ENCODE data around the gene SCRN2. TPM values are rescaled to one million over a fixed set of nuclear protein-coding genes. Genes with fewer than 3 reads are reported as not detected.
A peak's percentile ranks its signal among the peaks of the same experiment; 100 is the strongest.

SCRN2 gene
- total RNA-seq (2021; fragmentation: NEBNext Ultra II Directional; extraction: Animal tissue kit (Norgen Biotek cat#: 25700)) (24.4 and 27.4 TPM in 2 replicates), polyA plus RNA-seq (2011; rRNA removed) (42.3 and 61.1 TPM in 2 replicates), polyA minus RNA-seq (2011; rRNA and poly(A)+ RNA removed) (16.9 and 22.1 TPM in 2 replicates)
- polyA plus RNA-seq (2011; cell fraction: cytosol; rRNA removed) = 63.9 TPM
- polyA plus RNA-seq (2011; cell fraction: nucleus; rRNA removed) = 211 TPM
- polyA plus RNA-seq (2012, experiment 1 of 2) = 28.4 to 49.3 TPM (median 44.9 TPM) in 4 replicates
- polyA plus RNA-seq (2012, experiment 2 of 2) = 30.7 TPM
- 26.1 TPM for polyA plus RNA-seq (2013, experiment 1 of 2)
- 23.3 TPM for polyA plus RNA-seq (2013, experiment 2 of 2)
- 18.7 TPM for polyA minus RNA-seq (2011; cell fraction: cytosol; rRNA and poly(A)+ RNA removed)
- 50.1 TPM for polyA minus RNA-seq (2011; cell fraction: nucleus; rRNA and poly(A)+ RNA removed)
- long read RNA-seq, experiment 1, partial matches to known transcripts = 2 of 5 reads
- long read RNA-seq, experiment 1, other reads (novel, unspliced or antisense) = 1 of 5 reads
- long read RNA-seq, experiment 2, partial matches to known transcripts = 11 of 25 reads
- long read RNA-seq, experiment 2, other reads (novel, unspliced or antisense) = 8 of 25 reads

DNA sequence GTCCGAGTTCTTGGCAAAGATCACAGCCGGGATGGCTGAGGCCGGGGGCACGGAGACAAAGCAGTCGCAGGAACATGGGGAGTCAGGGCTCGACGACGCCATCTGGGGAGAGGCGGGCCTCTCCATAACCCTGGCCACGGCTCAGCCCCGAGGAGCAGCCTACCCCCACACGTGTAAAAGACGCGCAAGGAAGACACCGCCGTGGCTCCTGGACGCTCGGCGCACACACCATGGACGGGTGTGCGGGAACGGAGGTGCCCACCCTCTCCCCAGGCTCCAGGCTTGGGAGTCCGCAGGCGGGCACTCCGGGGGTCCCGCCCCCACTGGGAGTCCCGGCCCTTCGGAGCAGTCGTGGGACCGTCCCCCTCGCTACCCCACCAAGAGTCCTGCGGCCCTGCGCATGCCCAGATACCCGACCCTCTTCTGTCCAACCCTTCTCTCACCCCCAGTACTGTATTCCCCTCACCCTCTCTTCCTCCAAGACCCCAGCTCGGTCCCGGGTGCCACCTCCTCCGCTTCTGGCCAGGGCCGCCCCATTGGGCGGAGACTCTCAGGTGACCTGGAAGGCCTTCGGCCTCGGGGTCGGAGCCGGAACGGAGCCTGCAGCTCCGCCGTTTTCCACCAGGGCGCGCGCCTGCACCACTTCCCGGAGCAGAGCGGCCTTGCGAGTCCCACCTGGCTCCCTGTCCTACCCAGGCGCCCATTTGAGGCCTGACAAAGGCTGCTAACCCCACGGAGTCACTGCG lies at the start of gene SCRN2:
SCRN2 (minus strand) TSS at position 532 of the 746 bp plus-strand sequence; CDS start at position 102, 430 bp downstream.
- no peak within 1 kb of the TSS for H2BK12ac ChIP-seq (ENCODE audit: low read depth, low read length)
- H3K4me2 ChIP-seq (ENCODE audit: insufficient read depth in 1 of 2, low read depth in 2 of 2, low read length in 2 of 2) = peak within 1 kb of the TSS; percentile 73 to 80
- no peak within 1 kb of the TSS for H3K56ac ChIP-seq (replicated peaks; ENCODE audit: insufficient read length, low read depth, low read length)
- H2BK20ac ChIP-seq (ENCODE audit: low read length) = no peak within 1 kb of the TSS
- peak within 1 kb of the TSS; percentile 60; the same call in 1 of the 2 replicates for H4K8ac ChIP-seq (ENCODE audit: extremely low read depth, insufficient read depth, low read length)
- WGBS, 2 experiments (ENCODE audit: extremely low coverage in 1 of 2, insufficient coverage in 1 of 2, insufficient read length in 1 of 2, insufficient replicate concordance in 2 of 2, low coverage in 1 of 2, low lambda C conversion rate in 2 of 2, missing lambda C conversion rate in 1 of 2) = 2% methylated on average over 54 of the region's 55 CpGs; no CpG with 5 or more reads in 1 of the 2 experiments
- H3K18ac ChIP-seq (ENCODE audit: extremely low read depth, low read length) = peak within 1 kb of the TSS; percentile 79
- FAIRE-seq = no peak
- no peaks in the 10 kb centered on the region for H3K79me1 ChIP-seq (ENCODE audit: low read depth, low read length)
- H2BK5ac ChIP-seq (ENCODE audit: low read depth, low read length) = peak within 1 kb of the TSS; percentile 54; the same call in 1 of the 2 replicates
- H2BK120ac ChIP-seq (replicated peaks; ENCODE audit: low read depth, low read length) = no peak within 1 kb of the TSS
- DNase-seq (ENCODE audit: low read depth in 1 of 2, low spot score in 2 of 2) = peak; percentile 85 to 99
- H3K4me3 ChIP-seq (ENCODE audit: extremely low read depth in 1 of 4, insufficient read depth in 2 of 4, low read depth in 3 of 4, low read length in 4 of 4) = peak within 1 kb of the TSS; percentile 47 to 92 (median 80)
- no peak within 1 kb of the TSS for H3K14ac ChIP-seq (ENCODE audit: insufficient read length)
- peaks cover 0 to 23% (median 8%) of the 10 kb centered on the region in 4 experiments; a peak in 5 of 7 replicates for H3K4me1 ChIP-seq (replicated peaks in 1 of 4; ENCODE audit: control insufficient read depth in 3 of 4, insufficient read depth in 4 of 4, low read length in 3 of 4)
- H2AK5ac ChIP-seq (ENCODE audit: low read depth, low read length) = no peak within 1 kb of the TSS
- POLR2A ChIA-PET (ENCODE audit: partially characterized antibody) = interaction anchor here (0.6 to 12.4 kb wide), 6 partner anchors 9 to 1722 kb away, joined by 4 to 134 read pairs (median 6); partner anchors contain the start of genes LRRC46, MRPL10, SP2 and SP6
- H2AFZ ChIP-seq (ENCODE audit: low read length) = peak within 1 kb of the TSS; percentile 6; the same call in 1 of the 2 replicates
- no peak within 1 kb of the TSS for H3K4ac ChIP-seq (replicated peaks; ENCODE audit: insufficient read length, low read depth, low read length)
- no peaks in the 10 kb centered on the region for H3K79me2 ChIP-seq (ENCODE audit: control insufficient read depth in 1 of 2, insufficient read depth in 2 of 2, low read length in 2 of 2)
- H4K91ac ChIP-seq (replicated peaks; ENCODE audit: insufficient read length, low read length) = peak within 1 kb of the TSS; percentile 2
- no peak within 1 kb of the TSS for H2BK15ac ChIP-seq (ENCODE audit: low read length)
- H3K27me3 ChIP-seq (replicated peaks in 1 of 4; ENCODE audit: control insufficient read depth in 3 of 4, extremely low read depth in 1 of 4, insufficient read depth in 3 of 4, low read length in 3 of 4) = peaks cover under 1 to 17% (median 11%) of the 10 kb centered on the region in 4 experiments
- H3K9ac ChIP-seq (replicated peaks in 1 of 4; ENCODE audit: extremely low read depth in 1 of 4, low read depth in 3 of 4, low read length in 3 of 4) = peak within 1 kb of the TSS in 3 of 4 experiments; percentile 49 to 52 (median 51); a peak in 6 of 7 replicates
- H3K36me3 ChIP-seq (ENCODE audit: control insufficient read depth in 2 of 4, insufficient read depth in 4 of 4, low read length in 3 of 4) = peaks cover 0 to 7% (median 1%) of the 10 kb centered on the region in 4 experiments; a peak in 4 of 8 replicates
- H3K23me2 ChIP-seq (ENCODE audit: low read depth, low read length) = peaks cover 2% of the 10 kb centered on the region; the same call in 1 of the 2 replicates
- H4K20me1 ChIP-seq (replicated peaks in 1 of 2; ENCODE audit: control insufficient read depth in 1 of 2, insufficient read depth in 2 of 2, low read length in 2 of 2) = peaks cover 0 to 2% of the 10 kb centered on the region in 2 experiments
- no peak within 1 kb of the TSS for H3K23ac ChIP-seq (ENCODE audit: insufficient read length)
- peak within 1 kb of the TSS; percentile 31 for H4K5ac ChIP-seq (ENCODE audit: insufficient read length, low read depth, low read length)
- H3K27ac ChIP-seq (ENCODE audit: low read depth, low read length) = no peak within 1 kb of the TSS
- CTCF ChIA-PET (ENCODE audit: partially characterized antibody) = interaction anchor here (0.6 to 33.0 kb wide), 31 partner anchors 10 to 211 kb away, joined by 3 to 1206 read pairs (median 4); partner anchors contain the start of genes CDK5RAP3, LRRC46, MRPL10 and OSBPL7
- no peaks in the 10 kb centered on the region for H3K9me3 ChIP-seq (ENCODE audit: insufficient read depth in 2 of 2, low read depth in 1 of 2, low read length in 1 of 2)
- peak; percentile 70 for TF ChIP-seq USF2 (IDR thresholded peaks at IDR 0.05; ENCODE audit: low read length)
- no peak for TF ChIP-seq JUN (IDR thresholded peaks at IDR 0.05; ENCODE audit: low read depth, low read length)
- TF ChIP-seq, protein P1, sequence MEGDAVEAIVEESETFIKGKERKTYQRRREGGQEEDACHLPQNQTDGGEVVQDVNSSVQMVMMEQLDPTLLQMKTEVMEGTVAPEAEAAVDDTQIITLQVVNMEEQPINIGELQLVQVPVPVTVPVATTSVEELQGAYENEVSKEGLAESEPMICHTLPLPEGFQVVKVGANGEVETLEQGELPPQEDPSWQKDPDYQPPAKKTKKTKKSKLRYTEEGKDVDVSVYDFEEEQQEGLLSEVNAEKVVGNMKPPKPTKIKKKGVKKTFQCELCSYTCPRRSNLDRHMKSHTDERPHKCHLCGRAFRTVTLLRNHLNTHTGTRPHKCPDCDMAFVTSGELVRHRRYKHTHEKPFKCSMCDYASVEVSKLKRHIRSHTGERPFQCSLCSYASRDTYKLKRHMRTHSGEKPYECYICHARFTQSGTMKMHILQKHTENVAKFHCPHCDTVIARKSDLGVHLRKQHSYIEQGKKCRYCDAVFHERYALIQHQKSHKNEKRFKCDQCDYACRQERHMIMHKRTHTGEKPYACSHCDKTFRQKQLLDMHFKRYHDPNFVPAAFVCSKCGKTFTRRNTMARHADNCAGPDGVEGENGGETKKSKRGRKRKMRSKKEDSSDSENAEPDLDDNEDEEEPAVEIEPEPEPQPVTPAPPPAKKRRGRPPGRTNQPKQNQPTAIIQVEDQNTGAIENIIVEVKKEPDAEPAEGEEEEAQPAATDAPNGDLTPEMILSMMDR (IDR thresholded peaks at IDR 0.05; ENCODE audit: control extremely low read depth in 1 of 3, insufficient read depth in 1 of 3, low read depth in 1 of 3, low read length in 3 of 3) = peak; percentile 90 to 96 (median 90)

Measured in H1 (cell line).